ENCODE data around the gene INAFM2. TPM values are rescaled to one million over a fixed set of nuclear protein-coding genes. Genes with fewer than 3 reads are reported as not detected.
A peak's percentile ranks its signal among the peaks of the same experiment; 100 is the strongest.

The INAFM2 gene
- total RNA-seq, 1 donor from 2014 or later = 23.6 TPM

GRCh38 chr15:40285554-40286011 lies 37.9 kb upstream of the INAFM2 start:
- H3K9me3 Mint-ChIP-seq = no peaks in the 10 kb centered on the region
- H3K4me1 Mint-ChIP-seq (ENCODE audit: unreplicated experiment) = peaks cover 23% of the 10 kb centered on the region
- H3K4me3 Mint-ChIP-seq = peak overlapping the region; percentile 76
- TF ChIP-seq CTCF (conservative IDR thresholded peaks at IDR 0.05) = no peak
- peaks cover 58% of the 10 kb centered on the region for H3K27me3 Mint-ChIP-seq
- DNase-seq (ENCODE audit: extremely low spot score, unreplicated experiment) = no peak
- H3K27ac Mint-ChIP-seq = peak overlapping the region; percentile 61
- H3K36me3 Mint-ChIP-seq = no peaks in the 10 kb centered on the region

GRCh38 chr15:40286061-40286532 lies 37.4 kb upstream of the INAFM2 start:
- TF ChIP-seq CTCF (conservative IDR thresholded peaks at IDR 0.05) = no peak

GRCh38 chr15:40286794-40287193 lies 36.7 kb upstream of the INAFM2 start:
- H3K4me3 Mint-ChIP-seq = no peak overlapping the region
- H3K36me3 Mint-ChIP-seq = no peaks in the 10 kb centered on the region
- H3K27ac Mint-ChIP-seq = no peak overlapping the region
- H3K9me3 Mint-ChIP-seq = no peaks in the 10 kb centered on the region
- H3K4me1 Mint-ChIP-seq (ENCODE audit: unreplicated experiment) = peaks cover 22% of the 10 kb centered on the region
- no peak for TF ChIP-seq CTCF (conservative IDR thresholded peaks at IDR 0.05)
- peaks cover 52% of the 10 kb centered on the region for H3K27me3 Mint-ChIP-seq
- no peak for DNase-seq (ENCODE audit: extremely low spot score, unreplicated experiment)

More at GRCh38 chr15:40286061-40286532, 37.4 kb upstream of the INAFM2 start:
- Mint-ChIP-seq H3K27ac (peak overlapping the region; percentile 61), H3K9me3 (no peaks in the 10 kb centered on the region), H3K4me3 (no peak overlapping the region), H3K27me3 (peaks cover 54% of the 10 kb centered on the region), H3K4me1 (ENCODE audit: unreplicated experiment) (peaks cover 22% of the 10 kb centered on the region), H3K36me3 (no peaks in the 10 kb centered on the region)
- no peak for DNase-seq (ENCODE audit: extremely low spot score, unreplicated experiment)

GRCh38 chr15:40287505-40287904 lies 36.0 kb upstream of the INAFM2 start:
- no peak for DNase-seq (ENCODE audit: extremely low spot score, unreplicated experiment)
- no peaks in the 10 kb centered on the region for H3K9me3 Mint-ChIP-seq
- H3K4me3 Mint-ChIP-seq = no peak overlapping the region
- H3K36me3 Mint-ChIP-seq = no peaks in the 10 kb centered on the region
- no peak for TF ChIP-seq CTCF (conservative IDR thresholded peaks at IDR 0.05)
- no peak overlapping the region for H3K27ac Mint-ChIP-seq
- H3K4me1 Mint-ChIP-seq (ENCODE audit: unreplicated experiment) = peaks cover 22% of the 10 kb centered on the region
- peaks cover 59% of the 10 kb centered on the region for H3K27me3 Mint-ChIP-seq

GRCh38 chr15:40287968-40288367 lies 35.5 kb upstream of the INAFM2 start:
- no peak for TF ChIP-seq CTCF (conservative IDR thresholded peaks at IDR 0.05)
- H3K4me1 Mint-ChIP-seq (ENCODE audit: unreplicated experiment) = peaks cover 22% of the 10 kb centered on the region

More at GRCh38 chr15:40287968-40288367, 35.5 kb upstream of the INAFM2 start:
- Mint-ChIP-seq H3K4me3 (no peak overlapping the region), H3K27ac (no peak overlapping the region), H3K27me3 (peaks cover 64% of the 10 kb centered on the region), H3K36me3 (no peaks in the 10 kb centered on the region), H3K9me3 (no peaks in the 10 kb centered on the region)
- DNase-seq (ENCODE audit: extremely low spot score, unreplicated experiment) = no peak

Measured in type B pancreatic cell (in vitro differentiated cells).